ENCODE results near the gene DDHD1. TPM values are rescaled to one million over a fixed set of nuclear protein-coding genes. Genes with fewer than 3 reads are reported as not detected.
"Not testable (repeated sequence)": the region's sequence is repeated elsewhere in the genome, so short reads cannot be mapped to it uniquely, and the experiment has no call there.

DDHD1 gene
- total and polyA plus RNA-seq, 5 donors, result 3.8 to 10.8 (median 9.5) TPM

DNA sequence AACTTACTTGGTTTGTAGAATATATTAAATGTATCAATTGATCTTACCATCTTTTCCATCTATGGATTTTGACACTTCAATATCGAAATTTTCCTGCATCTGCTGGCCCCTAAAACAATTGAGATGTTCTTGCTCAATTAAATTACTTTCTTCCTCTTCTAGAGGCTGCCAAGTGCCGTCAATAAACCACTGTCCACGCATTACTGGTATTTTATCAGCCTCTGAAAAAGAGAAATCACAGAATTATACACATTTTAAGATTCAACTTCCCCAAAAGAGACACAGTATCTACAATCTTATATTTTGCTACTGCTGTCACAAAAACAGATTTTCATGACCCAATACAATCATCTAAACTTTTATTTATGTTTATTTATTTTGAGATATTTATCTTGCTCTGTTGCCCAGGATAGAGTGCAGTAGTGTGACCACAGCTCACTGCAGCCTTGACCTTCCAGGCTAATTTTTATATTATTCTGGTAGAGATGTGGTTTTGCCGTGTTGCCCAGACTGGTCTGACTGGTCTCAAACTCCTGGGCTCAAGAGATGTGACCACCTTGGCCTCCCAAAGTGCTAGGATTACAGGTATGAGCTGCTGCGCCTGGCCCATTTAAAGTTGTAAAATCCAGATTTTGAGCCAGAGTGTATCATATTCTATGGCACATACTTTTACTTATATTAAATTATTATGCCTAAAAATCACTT lies 49.3 kb downstream of the DDHD1 start:
- H3K9me3 ChIP-seq (ENCODE audit: control insufficient read depth, low read length), result no peaks in the 10 kb centered on the region
- ATAC-seq (no peak), DNase-seq (no peak)
- no peak overlapping the region for H3K4me3 ChIP-seq (ENCODE audit: low read length)
- intact Hi-C loops (cut with DNase I), result no loop called here
- no peaks in the 10 kb centered on the region for H3K4me1 ChIP-seq (ENCODE audit: control insufficient read depth, insufficient read depth, low read length)
- 85% methylated on average over 5 of the region's 5 CpGs for WGBS
- H3K27me3 ChIP-seq (ENCODE audit: control insufficient read depth, insufficient read depth), result no peaks in the 10 kb centered on the region
- no peak overlapping the region for H3K27ac ChIP-seq (ENCODE audit: low read length)

DNA sequence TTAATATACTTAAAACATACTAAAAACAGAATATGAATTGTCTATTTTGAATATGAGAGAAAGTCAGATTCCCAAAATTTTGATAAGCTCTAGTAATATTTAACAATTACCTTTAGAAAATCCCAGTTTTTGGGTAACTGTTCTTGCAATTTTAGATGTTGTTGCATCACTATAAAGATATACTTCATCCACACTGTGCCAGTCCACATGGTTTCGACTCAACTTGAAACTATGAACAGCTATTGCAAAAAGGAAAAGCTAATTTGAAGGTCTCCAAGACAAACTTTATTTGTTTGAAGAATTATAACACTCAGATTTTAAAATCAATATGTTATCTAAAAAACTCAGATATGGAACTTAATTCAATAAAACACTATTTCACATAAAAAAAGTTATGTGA lies 59.9 kb downstream of the DDHD1 start:
- 99% methylated on average over 1 of the region's 1 CpG for WGBS
- H3K27me3 ChIP-seq (ENCODE audit: control insufficient read depth, insufficient read depth), result no peaks in the 10 kb centered on the region
- H3K4me3 ChIP-seq (ENCODE audit: low read length), result no peak overlapping the region
- ATAC-seq (no peak), DNase-seq (no peak)
- no peaks in the 10 kb centered on the region for H3K9me3 ChIP-seq (ENCODE audit: control insufficient read depth, low read length)
- no peak overlapping the region for H3K27ac ChIP-seq (ENCODE audit: low read length)
- H3K4me1 ChIP-seq (ENCODE audit: control insufficient read depth, insufficient read depth, low read length), result no peaks in the 10 kb centered on the region
- intact Hi-C loops (cut with DNase I), result no loop called here

DNA sequence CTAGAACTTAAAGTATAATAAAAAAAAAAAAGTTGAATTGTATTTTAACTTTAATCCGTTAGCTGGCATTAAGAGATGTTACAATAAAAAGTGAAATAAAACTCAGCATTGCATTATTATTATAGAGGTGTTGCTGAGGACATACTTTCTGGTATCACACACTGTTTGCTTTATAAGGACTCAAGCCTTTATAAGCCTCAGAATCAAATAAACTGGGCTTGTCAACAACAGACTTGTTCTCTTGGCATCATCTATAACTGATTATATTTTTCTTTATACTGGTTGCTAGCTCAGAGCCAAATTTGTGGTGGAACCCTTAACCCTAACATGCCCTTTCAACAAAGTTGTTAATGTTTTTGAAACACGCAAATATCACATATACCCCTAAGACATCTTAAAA lies 62.3 kb downstream of the DDHD1 start:
- Histone ChIP-seq H3K4me3 (ENCODE audit: low read length) (no peak overlapping the region), H3K27ac (ENCODE audit: low read length) (no peak overlapping the region), H3K9me3 (ENCODE audit: control insufficient read depth, low read length) (no peaks in the 10 kb centered on the region), H3K27me3 (ENCODE audit: control insufficient read depth, insufficient read depth) (no peaks in the 10 kb centered on the region), H3K4me1 (ENCODE audit: control insufficient read depth, insufficient read depth, low read length) (no peaks in the 10 kb centered on the region)
- intact Hi-C loops (cut with DNase I), result no loop called here
- WGBS, result 97% methylated on average over 2 of the region's 2 CpGs
- no peak for DNase-seq
- no peak for ATAC-seq

DNA sequence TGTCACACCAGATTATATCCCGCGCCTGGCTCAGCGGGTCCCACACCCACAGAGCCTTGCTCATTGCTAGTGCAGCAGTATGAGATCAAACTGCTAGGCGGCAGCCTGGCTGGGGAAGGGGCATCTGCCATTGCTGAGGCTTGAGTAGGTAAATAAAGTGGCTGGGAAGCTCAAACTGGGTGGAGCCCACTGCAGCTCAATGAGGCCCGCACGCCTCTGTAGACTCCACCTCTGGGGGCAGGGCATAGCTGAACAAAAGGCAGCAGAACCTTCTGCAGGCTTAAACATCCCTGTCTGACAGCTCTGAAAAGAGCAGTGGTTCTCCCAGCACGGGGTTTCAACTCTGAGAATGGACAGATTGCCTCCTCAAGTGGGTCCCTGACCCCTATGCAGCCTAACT lies 68.2 kb downstream of the DDHD1 start:
- ATAC-seq; H3K27ac ChIP-seq (ENCODE audit: low read length); DNase-seq; intact Hi-C loops (cut with DNase I); H3K4me1 ChIP-seq (ENCODE audit: control insufficient read depth, insufficient read depth, low read length); H3K27me3 ChIP-seq (ENCODE audit: control insufficient read depth, insufficient read depth); H3K9me3 ChIP-seq (ENCODE audit: control insufficient read depth, low read length); H3K4me3 ChIP-seq (ENCODE audit: low read length): not testable (repeated sequence)
- WGBS, result 97% methylated on average over 7 of the region's 7 CpGs

DNA sequence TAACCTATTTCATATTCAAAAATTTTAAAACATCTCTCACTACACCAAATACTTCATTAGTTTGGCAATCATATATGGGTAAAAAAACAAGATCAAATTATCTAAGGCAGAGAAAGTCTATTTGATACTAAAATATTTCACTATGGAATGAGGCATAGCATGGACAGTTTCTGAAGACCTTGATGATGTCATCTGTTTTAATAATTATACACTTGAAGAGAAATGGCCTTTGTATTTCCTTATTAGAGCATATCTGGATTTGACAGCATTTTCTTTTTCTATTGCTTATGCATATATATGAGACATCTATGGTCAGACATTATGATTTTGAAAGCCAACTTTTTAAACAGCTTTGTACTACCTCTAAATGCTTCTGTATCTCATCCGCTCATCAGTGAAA lies 88.6 kb downstream of the DDHD1 start:
- intact Hi-C loops (cut with DNase I), result no loop called here
- DNase-seq (no peak), ATAC-seq (no peak)
- H3K27me3 ChIP-seq (ENCODE audit: control insufficient read depth, insufficient read depth), result no peaks in the 10 kb centered on the region
- no peak overlapping the region for H3K4me3 ChIP-seq (ENCODE audit: low read length)
- no peaks in the 10 kb centered on the region for H3K9me3 ChIP-seq (ENCODE audit: control insufficient read depth, low read length)
- WGBS, result 57% methylated on average over 1 of the region's 1 CpG
- no peaks in the 10 kb centered on the region for H3K4me1 ChIP-seq (ENCODE audit: control insufficient read depth, insufficient read depth, low read length)
- no peak overlapping the region for H3K27ac ChIP-seq (ENCODE audit: low read length)

DNA sequence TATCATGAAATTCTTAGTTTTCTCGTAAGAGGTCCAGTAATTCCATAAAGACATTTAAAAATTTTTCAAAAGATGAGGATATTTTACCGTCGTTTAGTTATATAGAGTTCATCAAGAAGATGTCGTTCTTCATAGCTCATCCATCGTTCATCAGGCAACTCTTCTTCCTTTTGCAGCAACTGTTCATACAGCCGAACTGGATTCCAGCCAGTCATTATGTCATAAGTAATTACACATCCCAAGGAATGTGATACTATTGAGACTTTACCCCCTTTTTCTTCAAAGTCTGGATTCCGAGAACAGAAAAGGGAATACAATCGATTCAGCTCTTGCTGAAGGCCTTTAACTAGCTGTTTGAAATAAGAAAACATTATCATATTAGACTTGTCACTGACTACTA lies 90.3 kb downstream of the DDHD1 start:
- WGBS, result 57% methylated on average over 8 of the region's 8 CpGs
- Histone ChIP-seq H3K9me3 (ENCODE audit: control insufficient read depth, low read length) (no peaks in the 10 kb centered on the region), H3K4me1 (ENCODE audit: control insufficient read depth, insufficient read depth, low read length) (no peaks in the 10 kb centered on the region), H3K27ac (ENCODE audit: low read length) (no peak overlapping the region), H3K27me3 (ENCODE audit: control insufficient read depth, insufficient read depth) (no peaks in the 10 kb centered on the region), H3K4me3 (ENCODE audit: low read length) (no peak overlapping the region)
- DNase-seq (no peak), ATAC-seq (no peak)
- intact Hi-C loops (cut with DNase I), result no loop called here

DNA sequence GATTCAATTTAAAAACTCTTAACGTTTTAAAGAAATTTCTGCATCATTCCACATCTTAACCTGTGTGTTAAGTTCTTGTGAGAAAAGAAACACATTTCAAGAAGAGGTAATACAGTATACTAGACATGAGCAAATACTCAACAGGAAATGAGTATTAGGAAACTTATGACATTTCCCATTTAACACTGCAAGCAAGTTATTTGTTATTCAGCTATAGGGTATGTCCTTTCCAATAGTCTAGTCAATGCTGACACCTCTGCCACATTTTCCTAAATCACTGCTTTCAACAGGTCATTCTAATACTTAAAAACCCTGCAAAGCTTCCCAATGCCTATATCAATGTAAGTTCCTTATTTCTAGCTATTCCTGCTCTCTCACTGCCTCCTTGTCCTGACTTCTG lies 93.1 kb downstream of the DDHD1 start:
- intact Hi-C loops (cut with DNase I), result no loop called here
- ATAC-seq, result no peak
- Histone ChIP-seq H3K9me3 (ENCODE audit: control insufficient read depth, low read length) (no peaks in the 10 kb centered on the region), H3K4me3 (ENCODE audit: low read length) (no peak overlapping the region), H3K27ac (ENCODE audit: low read length) (no peak overlapping the region), H3K27me3 (ENCODE audit: control insufficient read depth, insufficient read depth) (no peaks in the 10 kb centered on the region), H3K4me1 (ENCODE audit: control insufficient read depth, insufficient read depth, low read length) (no peaks in the 10 kb centered on the region)
- no peak for DNase-seq
- WGBS, result 90% methylated on average over 1 of the region's 1 CpG

DNA sequence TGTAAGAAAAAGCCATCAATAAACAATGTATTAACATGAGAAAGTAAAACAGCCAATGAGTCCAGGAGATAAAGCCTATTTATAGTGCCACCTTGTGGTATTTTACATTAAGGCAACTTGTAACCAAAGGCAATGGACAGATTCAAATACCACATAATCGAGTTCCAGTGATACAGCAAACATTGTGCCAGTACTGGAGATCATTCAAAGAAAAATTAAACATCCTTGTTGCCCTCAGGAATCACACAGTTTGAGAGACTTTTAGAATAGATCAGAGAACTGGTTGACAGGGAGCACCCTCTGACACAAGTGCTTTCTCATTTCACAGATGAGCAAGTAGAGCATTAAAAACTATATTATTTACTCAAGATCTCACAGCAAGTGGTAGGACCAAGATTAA lies 98.1 kb downstream of the DDHD1 start:
- 1% methylated on average over 1 of the region's 1 CpG for WGBS
- no peaks in the 10 kb centered on the region for H3K4me1 ChIP-seq (ENCODE audit: control insufficient read depth, insufficient read depth, low read length)
- ATAC-seq (peak; percentile 61 to 81), DNase-seq (no peak)
- no peak overlapping the region for H3K27ac ChIP-seq (ENCODE audit: low read length)
- intact Hi-C loops (cut with DNase I), result loop anchor here in 3 of 4 donors (5.0 to 10.0 kb wide), 2 partner anchors 230 to 233 kb away; no protein-coding TSS in a partner anchor
- H3K9me3 ChIP-seq (ENCODE audit: control insufficient read depth, low read length), result no peaks in the 10 kb centered on the region
- H3K27me3 ChIP-seq (ENCODE audit: control insufficient read depth, insufficient read depth), result no peaks in the 10 kb centered on the region
- H3K4me3 ChIP-seq (ENCODE audit: low read length), result no peak overlapping the region

DNA sequence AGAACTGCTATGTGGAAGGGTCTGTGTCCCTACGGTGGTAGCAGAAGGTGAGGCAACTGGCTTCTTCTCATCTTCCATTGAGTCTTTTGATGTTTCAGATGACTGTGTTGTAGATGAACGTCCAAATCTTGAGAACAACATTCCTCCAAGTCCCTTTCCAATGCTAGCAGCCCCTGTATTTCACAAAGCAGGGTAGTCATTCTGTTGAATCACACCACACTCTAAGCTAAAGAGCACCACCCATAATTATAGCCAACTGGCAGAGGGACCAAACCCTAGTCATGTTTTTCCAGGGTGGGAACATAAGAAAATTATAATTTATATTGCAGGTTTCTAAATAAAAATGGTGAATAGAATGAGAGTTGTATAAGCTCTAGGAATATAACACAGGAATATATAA lies 98.7 kb downstream of the DDHD1 start:
- intact Hi-C loops (cut with DNase I), result loop anchor here in 3 of 4 donors (5.0 to 10.0 kb wide), 2 partner anchors 230 to 232 kb away; no protein-coding TSS in a partner anchor
- no peaks in the 10 kb centered on the region for H3K27me3 ChIP-seq (ENCODE audit: control insufficient read depth, insufficient read depth)
- ATAC-seq (peak; percentile 59 to 81), DNase-seq (no peak)
- no peak overlapping the region for H3K27ac ChIP-seq (ENCODE audit: low read length)
- WGBS, result 53% methylated on average over 2 of the region's 2 CpGs
- no peaks in the 10 kb centered on the region for H3K9me3 ChIP-seq (ENCODE audit: control insufficient read depth, low read length)
- H3K4me3 ChIP-seq (ENCODE audit: low read length), result no peak overlapping the region
- H3K4me1 ChIP-seq (ENCODE audit: control insufficient read depth, insufficient read depth, low read length), result no peaks in the 10 kb centered on the region

DNA sequence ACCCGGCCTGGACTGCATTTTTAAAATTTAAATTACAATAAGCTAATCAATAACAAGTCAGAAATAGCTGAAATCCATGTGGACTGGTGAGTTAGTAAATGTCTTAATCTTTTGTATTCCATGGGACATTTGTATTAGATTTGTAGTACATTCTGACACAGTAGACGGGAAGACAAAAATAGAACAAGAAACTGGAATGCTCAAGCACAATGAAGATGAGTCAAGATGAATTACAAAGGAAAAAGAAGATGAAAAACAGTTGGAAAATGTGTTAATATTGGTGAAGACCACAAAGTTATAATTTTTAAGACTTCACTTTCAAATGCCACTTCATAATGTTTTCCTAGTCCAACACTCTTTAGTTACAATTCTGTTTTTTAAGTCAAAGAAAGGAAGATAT lies 104.5 kb downstream of the DDHD1 start:
- Histone ChIP-seq H3K27ac (ENCODE audit: low read length) (no peak overlapping the region), H3K4me3 (ENCODE audit: low read length) (no peak overlapping the region), H3K4me1 (ENCODE audit: control insufficient read depth, insufficient read depth, low read length) (no peaks in the 10 kb centered on the region), H3K27me3 (ENCODE audit: control insufficient read depth, insufficient read depth) (no peaks in the 10 kb centered on the region), H3K9me3 (ENCODE audit: control insufficient read depth, low read length) (no peaks in the 10 kb centered on the region)
- intact Hi-C loops (cut with DNase I), result loop anchor here in 1 of 4 donors (10.0 kb wide), 1 partner anchor 84 kb away; no protein-coding TSS in a partner anchor
- 86% methylated on average over 2 of the region's 2 CpGs for WGBS
- DNase-seq (no peak), ATAC-seq (no peak)

DNA sequence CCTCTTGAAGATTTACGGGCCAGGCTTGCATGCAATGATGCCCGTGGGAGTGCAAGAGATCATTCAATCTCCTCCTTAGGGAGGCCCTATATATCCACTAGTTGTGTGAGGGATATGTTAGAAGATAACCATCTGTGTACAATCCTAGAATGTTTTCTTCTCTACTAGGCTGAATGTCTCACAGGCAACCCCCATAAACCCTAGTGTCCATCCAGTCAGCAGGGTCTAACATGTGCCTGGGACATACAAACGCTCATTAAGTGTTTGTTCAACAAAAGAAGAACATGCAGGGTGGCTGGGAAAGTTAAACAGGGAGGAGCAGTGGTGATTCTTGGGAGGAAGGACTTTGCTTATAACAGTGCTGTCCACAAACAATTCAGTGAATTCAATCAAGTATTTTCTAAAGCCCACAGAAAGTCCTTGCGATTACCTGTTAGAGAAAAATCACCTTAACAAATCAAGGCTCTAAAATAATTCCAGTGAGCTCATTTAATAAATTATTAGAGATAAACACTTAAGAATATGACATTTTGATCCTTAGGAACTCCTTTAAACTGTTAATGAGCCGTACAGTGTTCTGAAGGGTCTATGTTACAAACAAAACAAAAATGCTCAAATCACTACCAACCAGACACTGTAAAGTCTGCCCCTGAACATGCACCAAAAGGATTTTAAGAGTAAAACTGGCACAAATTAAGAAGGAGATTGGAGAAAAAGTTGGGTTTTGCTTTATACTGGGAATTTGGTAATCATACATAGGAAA lies 105.6 kb downstream of the DDHD1 start:
- Histone ChIP-seq H3K4me3 (ENCODE audit: low read length) (no peak overlapping the region), H3K27me3 (ENCODE audit: control insufficient read depth, insufficient read depth) (no peaks in the 10 kb centered on the region), H3K4me1 (ENCODE audit: control insufficient read depth, insufficient read depth, low read length) (no peaks in the 10 kb centered on the region), H3K27ac (ENCODE audit: low read length) (no peak overlapping the region), H3K9me3 (ENCODE audit: control insufficient read depth, low read length) (no peaks in the 10 kb centered on the region)
- DNase-seq, result no peak
- 84% methylated on average over 5 of the region's 5 CpGs for WGBS
- intact Hi-C loops (cut with DNase I), result loop anchor here in 1 of 4 donors (10.0 kb wide), 1 partner anchor 83 kb away; no protein-coding TSS in a partner anchor
- ATAC-seq, result no peak

Data from right cardiac atrium (tissue), 5 donors.